Measurements from ENCODE around the gene KBTBD2.

The KBTBD2 gene

DNA sequence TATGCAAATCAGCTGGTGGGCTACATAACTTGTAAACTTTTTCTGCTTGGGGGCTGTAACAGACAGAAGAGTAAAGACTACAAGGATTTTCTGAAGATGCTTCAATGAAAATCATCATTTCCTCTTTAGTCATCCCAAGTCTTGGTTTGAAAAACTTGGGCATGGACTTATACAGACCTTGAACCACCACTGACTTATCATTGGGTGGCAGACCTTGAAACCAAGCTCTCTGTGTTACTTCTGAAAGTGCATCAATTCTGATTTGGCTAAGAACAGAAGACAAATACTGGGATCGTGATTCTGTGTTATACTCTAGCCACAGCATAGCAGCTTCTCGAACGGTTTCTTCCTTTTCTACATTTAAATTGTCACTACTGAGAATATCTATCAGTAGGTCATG, 21.3 kb downstream of the KBTBD2 start:
- no peaks in the 10 kb centered on the region for H3K9me3 ChIP-seq (ENCODE audit: insufficient read depth, low read length)
- H3K9me2 ChIP-seq (replicated peaks; ENCODE audit: insufficient read depth, low read length), result no peaks in the 10 kb centered on the region
- no peak overlapping the region for H3K27ac ChIP-seq (ENCODE audit: low read depth, low read length)
- peaks cover 20% of the 10 kb centered on the region for H3K79me2 ChIP-seq (ENCODE audit: insufficient read depth, low read length)
- no peaks in the 10 kb centered on the region for H3F3A ChIP-seq (ENCODE audit: insufficient read depth)
- H3K36me3 ChIP-seq (ENCODE audit: low read length), result peaks cover 42% of the 10 kb centered on the region
- no peak overlapping the region for H2AFZ ChIP-seq (ENCODE audit: low read depth, low read length, severe bottlenecking)
- no peaks in the 10 kb centered on the region for H3K27me3 ChIP-seq (ENCODE audit: low read length)
- no peak overlapping the region for H3K4me2 ChIP-seq (ENCODE audit: low read depth, low read length, poor library complexity, severe bottlenecking)
- TF ChIP-seq, protein P1, sequence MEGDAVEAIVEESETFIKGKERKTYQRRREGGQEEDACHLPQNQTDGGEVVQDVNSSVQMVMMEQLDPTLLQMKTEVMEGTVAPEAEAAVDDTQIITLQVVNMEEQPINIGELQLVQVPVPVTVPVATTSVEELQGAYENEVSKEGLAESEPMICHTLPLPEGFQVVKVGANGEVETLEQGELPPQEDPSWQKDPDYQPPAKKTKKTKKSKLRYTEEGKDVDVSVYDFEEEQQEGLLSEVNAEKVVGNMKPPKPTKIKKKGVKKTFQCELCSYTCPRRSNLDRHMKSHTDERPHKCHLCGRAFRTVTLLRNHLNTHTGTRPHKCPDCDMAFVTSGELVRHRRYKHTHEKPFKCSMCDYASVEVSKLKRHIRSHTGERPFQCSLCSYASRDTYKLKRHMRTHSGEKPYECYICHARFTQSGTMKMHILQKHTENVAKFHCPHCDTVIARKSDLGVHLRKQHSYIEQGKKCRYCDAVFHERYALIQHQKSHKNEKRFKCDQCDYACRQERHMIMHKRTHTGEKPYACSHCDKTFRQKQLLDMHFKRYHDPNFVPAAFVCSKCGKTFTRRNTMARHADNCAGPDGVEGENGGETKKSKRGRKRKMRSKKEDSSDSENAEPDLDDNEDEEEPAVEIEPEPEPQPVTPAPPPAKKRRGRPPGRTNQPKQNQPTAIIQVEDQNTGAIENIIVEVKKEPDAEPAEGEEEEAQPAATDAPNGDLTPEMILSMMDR (IDR thresholded peaks at IDR 0.05; ENCODE audit: insufficient read depth, low read length, poor library complexity, severe bottlenecking), result no peak
- TF ChIP-seq EZH2phosphoT487 (conservative IDR thresholded peaks at IDR 0.05; ENCODE audit: low read length), result no peak
- H3K4me3 ChIP-seq (ENCODE audit: insufficient read depth, low read length, poor library complexity, severe bottlenecking), result no peak overlapping the region
- 0 out of 2 replicates have a peak, but pooled peaks cover 3% of the 10 kb centered on the region for H4K20me1 ChIP-seq (ENCODE audit: low read depth, low read length)
- no peak overlapping the region for H3K9ac ChIP-seq (ENCODE audit: low read length)

DNA sequence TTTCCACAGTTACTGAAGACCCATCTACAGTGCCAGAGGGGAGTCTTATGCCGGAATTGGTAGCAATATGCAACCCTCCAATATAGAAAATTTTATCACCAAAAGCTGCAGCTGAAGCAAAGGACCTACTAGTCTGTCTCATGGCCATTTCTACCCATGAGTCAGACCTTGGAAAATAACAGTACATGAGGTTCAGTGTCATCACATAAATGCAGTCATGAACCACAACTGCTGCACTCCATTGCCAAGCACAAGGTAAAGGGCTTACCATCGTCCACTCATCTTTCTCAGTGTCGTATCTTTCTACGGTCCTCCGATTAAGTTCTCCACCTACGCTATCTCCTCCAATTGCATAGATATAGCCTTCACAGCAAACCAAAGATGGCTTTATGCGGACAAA, 21.8 kb downstream of the KBTBD2 start:
- H3K79me2 ChIP-seq (ENCODE audit: insufficient read depth, low read length), result peaks cover 15% of the 10 kb centered on the region; the same call in 1 of the 2 replicates

DNA sequence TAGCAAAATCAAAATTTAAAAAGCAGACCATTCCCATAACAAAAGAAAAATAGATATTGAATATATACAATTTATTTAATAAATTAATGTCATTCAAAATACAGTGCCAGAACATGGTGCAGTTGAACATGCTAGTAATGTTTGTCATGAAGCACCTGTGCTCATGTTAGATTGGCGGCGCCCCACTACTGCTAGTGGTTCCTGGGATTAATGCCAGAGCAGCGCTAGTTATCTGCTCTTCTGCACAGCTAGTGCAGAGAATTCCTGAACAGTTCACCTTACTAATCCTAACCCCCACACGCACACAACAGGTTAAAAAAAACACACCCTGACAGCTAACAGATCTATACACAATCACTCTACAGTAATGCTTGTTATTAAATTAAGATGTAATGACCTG, 23.4 kb downstream of the KBTBD2 start:
- H3K27me3 ChIP-seq (ENCODE audit: low read length), result no peaks in the 10 kb centered on the region
- H3K9me2 ChIP-seq (replicated peaks; ENCODE audit: insufficient read depth, low read length), result no peaks in the 10 kb centered on the region
- H3K4me2 ChIP-seq (ENCODE audit: low read depth, low read length, poor library complexity, severe bottlenecking), result no peak overlapping the region
- TF ChIP-seq, protein P1 (IDR thresholded peaks at IDR 0.05; ENCODE audit: insufficient read depth, low read length, poor library complexity, severe bottlenecking), result no peak
- TF ChIP-seq EZH2phosphoT487 (conservative IDR thresholded peaks at IDR 0.05; ENCODE audit: low read length), result no peak
- no peaks in the 10 kb centered on the region for H3F3A ChIP-seq (ENCODE audit: insufficient read depth)
- H3K36me3 ChIP-seq (ENCODE audit: low read length), result peaks cover 30% of the 10 kb centered on the region
- no peak overlapping the region for H3K27ac ChIP-seq (ENCODE audit: low read depth, low read length)
- no peaks in the 10 kb centered on the region for H3K9me3 ChIP-seq (ENCODE audit: insufficient read depth, low read length)
- H3K9ac ChIP-seq (ENCODE audit: low read length), result no peak overlapping the region
- no peak overlapping the region for H3K4me3 ChIP-seq (ENCODE audit: insufficient read depth, low read length, poor library complexity, severe bottlenecking)
- H4K20me1 ChIP-seq (ENCODE audit: low read depth, low read length), result 0 out of 2 replicates have a peak, but pooled peaks cover 3% of the 10 kb centered on the region
- no peak overlapping the region for H2AFZ ChIP-seq (ENCODE audit: low read depth, low read length, severe bottlenecking)
- peaks cover 11% of the 10 kb centered on the region; the same call in 1 of the 2 replicates for H3K79me2 ChIP-seq (ENCODE audit: insufficient read depth, low read length)

More for the DNA sequence above, 21.8 kb downstream of the KBTBD2 start:
- H3K27ac ChIP-seq (ENCODE audit: low read depth, low read length), result no peak overlapping the region
- H3K9ac ChIP-seq (ENCODE audit: low read length), result no peak overlapping the region
- peaks cover 39% of the 10 kb centered on the region for H3K36me3 ChIP-seq (ENCODE audit: low read length)
- H3K9me2 ChIP-seq (replicated peaks; ENCODE audit: insufficient read depth, low read length), result no peaks in the 10 kb centered on the region
- H3K9me3 ChIP-seq (ENCODE audit: insufficient read depth, low read length), result no peaks in the 10 kb centered on the region
- H3K27me3 ChIP-seq (ENCODE audit: low read length), result no peaks in the 10 kb centered on the region
- TF ChIP-seq, protein P1 (IDR thresholded peaks at IDR 0.05; ENCODE audit: insufficient read depth, low read length, poor library complexity, severe bottlenecking), result no peak
- no peak for TF ChIP-seq EZH2phosphoT487 (conservative IDR thresholded peaks at IDR 0.05; ENCODE audit: low read length)
- H2AFZ ChIP-seq (ENCODE audit: low read depth, low read length, severe bottlenecking), result no peak overlapping the region
- H3K4me3 ChIP-seq (ENCODE audit: insufficient read depth, low read length, poor library complexity, severe bottlenecking), result no peak overlapping the region
- 0 out of 2 replicates have a peak, but pooled peaks cover 3% of the 10 kb centered on the region for H4K20me1 ChIP-seq (ENCODE audit: low read depth, low read length)
- no peaks in the 10 kb centered on the region for H3F3A ChIP-seq (ENCODE audit: insufficient read depth)
- H3K4me2 ChIP-seq (ENCODE audit: low read depth, low read length, poor library complexity, severe bottlenecking), result no peak overlapping the region

Measured in SU-DHL-6 (cell line).